Muscle layer of colon (tissue), 2 donors: Measurements from ENCODE around the gene SPEM2.
"Not testable (repeated sequence)": the region's sequence is repeated elsewhere in the genome, so short reads cannot be mapped to it uniquely, and the experiment has no call there.

Experiments
- H3K27ac ChIP-seq: one replicate; pipeline ENCODE4 v1.7.0; 2013; ENCODE audit warnings: low read depth, mild to moderate bottlenecking, low read length, moderate library complexity
- H3K27me3 ChIP-seq, 2 donors: one replicate each; pipeline ENCODE4 v1.7.0; 2013; ENCODE audit warnings: low read length in 2 of 2, mild to moderate bottlenecking in 2 of 2; ENCODE audit not compliant: insufficient read depth in 2 of 2, control insufficient read depth in 1 of 2
- H3K36me3 ChIP-seq: one replicate; pipeline ENCODE4 v1.7.0; 2013; ENCODE audit warnings: mild to moderate bottlenecking, low read length; ENCODE audit not compliant: insufficient read depth
- H3K4me1 ChIP-seq: one replicate; pipeline ENCODE4 v1.7.0; 2013; ENCODE audit warnings: mild to moderate bottlenecking, low read length; ENCODE audit not compliant: insufficient read depth
- H3K4me3 ChIP-seq, 2 donors: one replicate each; pipeline ENCODE4 v1.7.0; 2013; ENCODE audit warnings: low read length in 2 of 2, low read depth in 1 of 2, mild to moderate bottlenecking in 1 of 2, moderate library complexity in 1 of 2
- H3K9ac ChIP-seq: one replicate; pipeline ENCODE4 v1.7.0; 2013; ENCODE audit warnings: low read length
- H3K9me3 ChIP-seq: one replicate; pipeline ENCODE4 v1.7.0; 2013; ENCODE audit warnings: mild to moderate bottlenecking, low read length
- donor health status: abdominal sarcoma.
- donor health status: Adenocarcinoma of cecum.

SPEM2 gene

DNA sequence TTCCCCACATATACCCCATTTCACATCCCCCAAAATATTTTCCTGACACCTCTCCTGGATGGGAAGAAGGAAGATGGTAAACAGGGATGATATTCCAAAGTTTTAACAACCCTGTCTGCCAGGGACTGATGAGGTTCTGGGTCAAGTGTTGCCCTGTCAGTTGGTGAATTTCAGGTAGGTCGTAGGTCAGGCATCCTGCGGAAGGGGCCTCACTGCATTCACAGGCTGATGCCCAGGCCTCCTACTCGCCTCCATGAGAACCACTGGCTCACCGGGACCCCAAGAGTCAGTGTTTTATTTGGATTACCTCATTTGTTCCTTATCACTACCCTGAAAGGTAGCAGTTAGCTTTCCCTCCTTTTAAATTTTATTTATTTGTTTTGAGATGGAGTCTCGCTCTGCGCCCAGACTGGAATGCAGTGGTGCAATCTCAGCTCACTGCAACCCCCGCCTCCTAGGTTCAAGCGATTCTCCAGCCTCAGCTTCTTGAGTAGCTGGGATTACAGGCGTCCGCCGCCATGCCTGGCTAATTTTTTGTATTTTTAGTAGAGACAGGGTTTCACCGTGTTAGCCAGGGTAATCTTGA is 43.5 kb downstream of the SPEM2 start:
- Histone ChIP-seq H3K36me3 (peaks cover 4% of the 10 kb centered on the region), H3K9me3 (no peaks in the 10 kb centered on the region), H3K27me3 (no peaks in the 10 kb centered on the region), H3K27ac (no peak overlapping the region), H3K4me1 (peaks cover 32% of the 10 kb centered on the region), H3K4me3 (no peak overlapping the region), H3K9ac (no peak overlapping the region)

DNA sequence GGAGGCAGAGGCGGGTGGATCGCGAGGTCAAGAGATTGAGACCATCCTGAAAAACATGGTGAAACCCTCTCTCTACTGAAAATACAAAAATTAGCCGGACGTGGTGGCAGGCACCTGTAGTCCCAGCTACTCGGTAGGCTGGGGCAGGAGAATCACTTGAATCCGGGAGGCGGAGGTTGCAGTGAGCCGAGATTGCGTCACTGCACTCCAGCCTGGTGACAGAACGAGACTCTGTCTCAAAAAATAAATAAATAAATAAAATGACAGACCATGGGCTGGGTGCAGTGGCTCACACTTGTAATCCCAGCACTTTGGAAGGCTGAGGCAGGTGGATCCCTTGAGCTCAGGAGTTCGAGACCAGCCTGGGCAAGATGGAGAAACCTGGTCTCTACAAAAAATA is 44.4 kb downstream of the SPEM2 start:
- H3K4me1 ChIP-seq: peaks cover 39% of the 10 kb centered on the region
- H3K9ac ChIP-seq, H3K4me3 ChIP-seq, H3K36me3 ChIP-seq, H3K27ac ChIP-seq, H3K27me3 ChIP-seq, H3K9me3 ChIP-seq: not testable (repeated sequence)

DNA sequence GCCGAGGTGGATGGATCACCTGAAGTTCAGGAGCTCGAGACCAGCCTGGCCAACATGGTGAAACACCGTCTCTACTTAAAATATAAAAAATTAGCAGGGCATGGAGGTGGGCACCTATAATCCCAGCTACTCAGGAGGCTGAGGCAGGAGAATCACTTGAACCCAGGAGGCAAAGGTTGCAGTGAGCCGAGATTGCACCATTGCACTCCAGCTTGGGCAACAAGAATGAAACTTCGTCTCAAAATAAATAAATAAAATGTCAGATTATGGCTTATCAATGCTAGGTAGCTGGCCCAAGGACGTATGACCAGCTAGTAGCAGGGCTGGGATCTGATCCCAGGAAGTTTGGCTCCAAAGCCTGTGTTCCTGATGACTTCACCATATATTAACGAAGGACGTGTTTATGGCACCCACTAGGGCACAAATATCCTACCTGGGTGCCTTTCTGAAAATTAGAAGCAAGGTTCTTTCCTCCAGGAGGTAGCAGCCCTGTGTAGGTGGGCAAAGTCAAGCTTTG is 45.1 kb downstream of the SPEM2 start:
- not testable (repeated sequence) for H3K9me3 ChIP-seq, H3K9ac ChIP-seq, H3K27me3 ChIP-seq, H3K27ac ChIP-seq, H3K4me3 ChIP-seq, H3K36me3 ChIP-seq
- peaks cover 46% of the 10 kb centered on the region for H3K4me1 ChIP-seq

DNA sequence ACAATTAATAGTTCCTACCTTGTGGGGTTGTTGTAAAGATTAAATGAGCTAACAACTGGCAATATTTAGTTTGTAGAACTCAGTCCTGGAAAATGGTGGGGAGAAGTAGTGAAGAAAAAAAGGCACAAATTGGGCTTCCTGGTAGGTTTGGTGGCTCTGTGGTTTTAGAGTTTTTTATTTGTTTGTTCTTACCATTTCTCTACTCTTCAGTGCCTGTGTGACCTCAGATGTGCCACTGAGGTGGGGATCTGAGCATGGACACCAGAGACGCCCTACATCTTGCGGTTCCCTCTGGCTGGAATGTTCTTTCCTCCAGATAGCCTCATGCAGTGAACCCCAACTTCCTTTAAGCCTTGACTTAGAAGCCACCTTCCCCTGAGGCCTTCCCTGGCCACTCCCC is 46.3 kb downstream of the SPEM2 start:
- H3K36me3 ChIP-seq: no peaks in the 10 kb centered on the region
- peaks cover 51% of the 10 kb centered on the region for H3K4me1 ChIP-seq
- no peaks in the 10 kb centered on the region for H3K27me3 ChIP-seq
- no peak overlapping the region for H3K9ac ChIP-seq
- H3K9me3 ChIP-seq: no peaks in the 10 kb centered on the region
- no peak overlapping the region for H3K4me3 ChIP-seq
- H3K27ac ChIP-seq: no peak overlapping the region

DNA sequence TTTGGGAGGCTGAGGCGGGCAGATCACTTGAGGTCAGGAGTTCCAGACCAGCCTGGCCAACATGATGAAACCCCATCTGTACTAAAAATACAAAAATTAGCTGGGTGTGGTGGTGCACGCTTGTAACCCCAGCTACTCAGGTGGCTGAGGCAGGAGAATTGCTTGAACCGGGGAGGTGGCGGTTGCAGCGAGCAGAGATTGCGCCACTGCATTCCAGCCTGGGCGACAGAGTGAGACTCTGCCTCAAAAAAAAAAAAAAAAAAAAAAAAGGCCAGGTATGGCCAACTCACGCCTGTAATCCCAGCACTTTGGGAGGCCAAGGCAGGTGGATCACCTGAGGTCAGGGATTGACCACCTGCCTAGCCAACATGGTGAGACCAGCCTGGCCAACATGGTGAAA is 49.4 kb downstream of the SPEM2 start:
- H3K4me1 ChIP-seq: peaks cover 51% of the 10 kb centered on the region
- H3K27me3 ChIP-seq, H3K9ac ChIP-seq, H3K36me3 ChIP-seq, H3K4me3 ChIP-seq, H3K9me3 ChIP-seq: not testable (repeated sequence)
- H3K27ac ChIP-seq: peak overlapping the region; percentile 40

DNA sequence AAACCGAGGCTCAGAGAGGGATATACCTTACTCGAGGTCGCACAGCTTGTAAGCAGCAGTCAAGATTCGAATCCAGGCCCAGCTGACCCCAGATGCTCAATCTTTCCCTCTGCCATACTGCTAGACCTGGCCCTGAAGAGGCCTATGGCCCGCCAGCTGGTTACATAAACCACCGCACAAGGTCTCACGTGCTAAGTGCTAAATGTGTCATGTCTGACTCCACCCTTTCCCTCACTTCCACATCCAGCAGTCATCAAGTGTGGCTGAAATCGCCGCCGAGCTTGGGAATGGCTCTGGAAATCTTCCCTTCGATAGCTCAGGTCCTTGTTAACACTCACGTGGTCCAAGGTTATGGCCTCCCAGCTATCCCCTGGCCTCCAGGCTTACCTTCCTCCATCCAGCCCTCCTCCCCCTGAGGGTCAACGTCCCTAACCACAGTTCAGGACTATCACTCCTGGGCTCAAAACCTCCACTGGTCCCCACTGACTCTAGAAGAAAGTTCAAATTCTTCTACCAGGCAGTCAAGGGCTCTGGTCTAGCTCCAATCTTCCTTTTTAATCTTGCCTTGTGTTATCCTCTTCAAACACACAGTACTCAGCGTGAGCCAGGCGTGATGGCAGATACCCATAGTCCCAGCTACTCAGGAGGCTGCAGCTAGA is 50.5 kb downstream of the SPEM2 start:
- Histone ChIP-seq H3K27me3 (no peaks in the 10 kb centered on the region), H3K9ac (peak overlapping the region; percentile 95), H3K27ac (peak overlapping the region; percentile 99), H3K4me1 (peaks cover 55% of the 10 kb centered on the region), H3K4me3 (peak overlapping the region in 1 of 2 donors; percentile 10), H3K9me3 (no peaks in the 10 kb centered on the region), H3K36me3 (no peaks in the 10 kb centered on the region)

DNA sequence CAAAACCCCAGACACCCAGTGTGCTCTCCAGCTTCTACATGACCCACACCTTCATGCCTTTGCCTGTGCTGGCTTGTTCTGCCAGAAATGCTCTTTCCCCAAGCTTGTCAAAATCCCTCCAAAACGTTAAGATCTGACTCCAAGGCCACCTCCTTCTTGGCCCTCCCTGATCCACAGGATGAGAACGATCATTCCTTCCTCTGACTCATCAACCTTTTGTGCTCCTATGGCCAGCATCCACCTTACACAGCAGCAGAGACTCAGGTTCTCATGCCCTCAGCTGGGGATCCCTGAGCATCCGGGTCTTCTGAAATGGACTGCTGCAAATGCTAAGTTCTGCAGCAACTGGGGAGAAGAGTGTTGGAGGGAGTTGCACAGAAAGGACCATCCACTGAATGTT is 51.1 kb downstream of the SPEM2 start:
- Histone ChIP-seq H3K9ac (peak overlapping the region; percentile 95), H3K4me3 (peak overlapping the region in 1 of 2 donors; percentile 10), H3K27ac (peak overlapping the region; percentile 99), H3K27me3 (no peaks in the 10 kb centered on the region), H3K4me1 (peaks cover 52% of the 10 kb centered on the region), H3K36me3 (no peaks in the 10 kb centered on the region), H3K9me3 (no peaks in the 10 kb centered on the region)

DNA sequence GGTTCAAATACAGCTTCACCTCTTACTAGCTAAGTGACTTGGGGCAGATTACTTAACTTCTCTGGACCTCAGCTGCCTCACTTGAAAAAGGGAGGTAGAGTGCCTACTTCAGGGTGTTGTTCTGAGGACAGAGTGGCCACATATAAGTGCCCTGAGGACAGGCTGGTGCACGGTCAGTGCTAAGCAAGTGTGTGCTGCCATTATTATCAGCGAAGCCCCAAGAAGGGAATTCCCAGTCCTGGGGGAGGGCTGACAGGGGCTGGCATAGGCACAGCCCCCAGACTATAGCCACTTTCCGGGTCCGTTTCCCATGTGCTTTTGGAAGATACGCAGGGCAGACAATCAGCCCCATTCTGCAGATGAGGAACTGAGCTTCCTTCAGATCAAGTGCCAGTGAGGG is 51.5 kb downstream of the SPEM2 start:
- Histone ChIP-seq H3K9ac (peak overlapping the region; percentile 95), H3K9me3 (no peaks in the 10 kb centered on the region), H3K27me3 (no peaks in the 10 kb centered on the region), H3K36me3 (no peaks in the 10 kb centered on the region), H3K27ac (peak overlapping the region; percentile 99), H3K4me1 (peaks cover 48% of the 10 kb centered on the region), H3K4me3 (peak overlapping the region; percentile 24 to 100)
